Measurements from ENCODE around the gene OSTN.

The OSTN gene

GRCh38 chr3:191306428-191306827 is 107.4 kb downstream of the OSTN start:
- no CpG with 5 or more reads among the region's 4 CpGs for WGBS (ENCODE audit: insufficient coverage, insufficient read length)
- Histone ChIP-seq H3K4me3 (ENCODE audit: low read length) (no peak overlapping the region), H3K27me3 (ENCODE audit: control insufficient read depth, insufficient read depth, low read length) (no peaks in the 10 kb centered on the region), H3K36me3 (ENCODE audit: control insufficient read depth, insufficient read depth, low read length) (no peaks in the 10 kb centered on the region), H3K27ac (ENCODE audit: low read length) (no peak overlapping the region), H3K9me3 (ENCODE audit: control insufficient read depth, insufficient read depth, low read length) (no peaks in the 10 kb centered on the region), H3K4me1 (ENCODE audit: control insufficient read depth, insufficient read depth, low read length) (no peaks in the 10 kb centered on the region)
- no peak for DNase-seq (ENCODE audit: low read depth, low spot score)

GRCh38 chr3:191307341-191307740 is 108.3 kb downstream of the OSTN start:
- WGBS (ENCODE audit: insufficient coverage, insufficient read length) = no CpG with 5 or more reads among the region's 4 CpGs
- no peak for DNase-seq (ENCODE audit: low read depth, low spot score)

GRCh38 chr3:191313296-191313695 is 114.3 kb downstream of the OSTN start:
- Histone ChIP-seq H3K4me3 (ENCODE audit: low read length) (no peak overlapping the region), H3K27me3 (ENCODE audit: control insufficient read depth, insufficient read depth, low read length) (no peaks in the 10 kb centered on the region), H3K9me3 (ENCODE audit: control insufficient read depth, insufficient read depth, low read length) (no peaks in the 10 kb centered on the region), H3K4me1 (ENCODE audit: control insufficient read depth, insufficient read depth, low read length) (no peaks in the 10 kb centered on the region), H3K27ac (ENCODE audit: low read length) (no peak overlapping the region), H3K36me3 (ENCODE audit: control insufficient read depth, insufficient read depth, low read length) (no peaks in the 10 kb centered on the region)
- no CpG with 5 or more reads among the region's 2 CpGs for WGBS (ENCODE audit: insufficient coverage, insufficient read length)
- no peak for DNase-seq (ENCODE audit: low read depth, low spot score)

More at GRCh38 chr3:191307341-191307740, 108.3 kb downstream of the OSTN start:
- no peaks in the 10 kb centered on the region for H3K36me3 ChIP-seq (ENCODE audit: control insufficient read depth, insufficient read depth, low read length)
- H3K27me3 ChIP-seq (ENCODE audit: control insufficient read depth, insufficient read depth, low read length) = no peaks in the 10 kb centered on the region
- no peak overlapping the region for H3K27ac ChIP-seq (ENCODE audit: low read length)
- H3K4me1 ChIP-seq (ENCODE audit: control insufficient read depth, insufficient read depth, low read length) = no peaks in the 10 kb centered on the region
- no peak overlapping the region for H3K4me3 ChIP-seq (ENCODE audit: low read length)
- H3K9me3 ChIP-seq (ENCODE audit: control insufficient read depth, insufficient read depth, low read length) = no peaks in the 10 kb centered on the region

- WGBS (ENCODE audit: insufficient coverage, insufficient read length) = no CpG with 5 or more reads among the region's 5 CpGs
- DNase-seq (ENCODE audit: low read depth, low spot score) = no peak
- no peaks in the 10 kb centered on the region for H3K4me1 ChIP-seq (ENCODE audit: control insufficient read depth, insufficient read depth, low read length)
- no peak overlapping the region for H3K4me3 ChIP-seq (ENCODE audit: low read length)
- H3K27me3 ChIP-seq (ENCODE audit: control insufficient read depth, insufficient read depth, low read length) = no peaks in the 10 kb centered on the region
- H3K9me3 ChIP-seq (ENCODE audit: control insufficient read depth, insufficient read depth, low read length) = no peaks in the 10 kb centered on the region
- H3K36me3 ChIP-seq (ENCODE audit: control insufficient read depth, insufficient read depth, low read length) = no peaks in the 10 kb centered on the region
- H3K27ac ChIP-seq (ENCODE audit: low read length) = no peak overlapping the region
Observed at GRCh38 chr3:191314109-191314728, 115.2 kb downstream of the OSTN start.
